Brain pericyte (primary cell): ENCODE measurements around the gene EPHA1.
"Not testable (repeated sequence)": the region's sequence is repeated elsewhere in the genome, so short reads cannot be mapped to it uniquely, and the experiment has no call there.

Experiments
- DNase-seq: peaks from one replicate; pipeline ENCODE4 v3.0.0-alpha.2; 2012; ENCODE audit warnings: low read depth, low spot score

Gene EPHA1

DNA sequence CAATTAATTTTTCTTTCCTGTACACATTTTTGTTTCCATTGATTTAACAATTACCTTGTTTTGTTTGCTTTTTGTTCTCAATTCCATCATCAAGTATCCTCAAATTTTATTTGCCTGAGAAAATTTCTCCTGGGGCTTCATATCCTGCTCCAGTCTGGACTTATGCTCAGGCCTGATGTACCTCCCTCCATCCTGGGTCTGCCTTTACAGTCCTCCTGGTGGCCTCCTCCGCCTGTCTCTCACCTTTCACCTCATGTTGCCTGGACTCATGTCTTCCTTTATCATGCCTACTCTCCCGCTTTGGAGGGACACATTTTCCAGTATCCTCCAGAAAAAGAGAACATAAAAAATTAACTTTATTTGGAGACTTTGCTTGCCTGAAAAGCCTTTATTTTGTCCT is 22.5 kb upstream of the EPHA1 start:
- no peak for DNase-seq

DNA sequence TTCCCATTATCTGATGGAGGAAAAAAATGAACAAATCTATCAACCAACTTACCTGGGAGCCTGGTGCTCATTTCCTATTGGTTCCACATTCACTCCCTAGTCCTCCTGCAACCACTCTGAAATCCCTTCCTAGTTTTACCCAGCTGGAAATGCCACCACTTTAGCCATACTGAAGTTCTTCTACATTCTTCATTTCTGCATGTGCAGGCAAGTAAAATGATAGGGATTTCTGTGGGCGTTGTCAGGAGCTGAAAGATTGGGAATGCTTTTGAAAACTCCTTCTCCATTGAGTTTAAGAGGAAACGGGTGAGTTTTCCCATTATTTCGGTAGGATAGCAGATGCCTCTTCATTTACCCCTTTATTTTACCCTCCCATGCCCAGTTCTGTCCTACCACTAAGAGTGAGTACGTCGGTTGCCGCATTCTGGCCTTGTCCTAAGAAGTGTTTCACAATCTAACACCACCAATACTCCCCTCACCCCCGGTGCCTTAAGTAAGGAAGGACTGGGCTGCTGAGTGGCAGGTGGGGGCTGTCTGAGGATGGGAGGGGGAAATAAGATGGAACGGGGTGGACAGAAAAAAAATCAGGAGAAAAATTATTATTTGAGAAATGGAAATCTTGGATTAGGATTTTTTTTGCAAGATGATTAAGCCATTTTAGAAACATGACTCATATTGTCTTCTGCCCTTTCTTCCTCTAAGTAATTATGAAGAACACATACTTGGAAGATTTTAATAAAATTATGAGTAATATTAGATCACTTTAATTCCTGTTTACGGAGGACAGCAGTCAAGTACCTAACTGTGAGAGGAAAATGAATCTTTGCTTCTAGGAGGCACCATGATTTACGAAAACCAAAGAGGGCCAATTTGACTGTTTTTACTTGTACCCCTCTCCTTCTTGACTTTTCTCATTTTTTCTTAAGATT is 21.4 kb upstream of the EPHA1 start:
- DNase-seq: no peak

DNA sequence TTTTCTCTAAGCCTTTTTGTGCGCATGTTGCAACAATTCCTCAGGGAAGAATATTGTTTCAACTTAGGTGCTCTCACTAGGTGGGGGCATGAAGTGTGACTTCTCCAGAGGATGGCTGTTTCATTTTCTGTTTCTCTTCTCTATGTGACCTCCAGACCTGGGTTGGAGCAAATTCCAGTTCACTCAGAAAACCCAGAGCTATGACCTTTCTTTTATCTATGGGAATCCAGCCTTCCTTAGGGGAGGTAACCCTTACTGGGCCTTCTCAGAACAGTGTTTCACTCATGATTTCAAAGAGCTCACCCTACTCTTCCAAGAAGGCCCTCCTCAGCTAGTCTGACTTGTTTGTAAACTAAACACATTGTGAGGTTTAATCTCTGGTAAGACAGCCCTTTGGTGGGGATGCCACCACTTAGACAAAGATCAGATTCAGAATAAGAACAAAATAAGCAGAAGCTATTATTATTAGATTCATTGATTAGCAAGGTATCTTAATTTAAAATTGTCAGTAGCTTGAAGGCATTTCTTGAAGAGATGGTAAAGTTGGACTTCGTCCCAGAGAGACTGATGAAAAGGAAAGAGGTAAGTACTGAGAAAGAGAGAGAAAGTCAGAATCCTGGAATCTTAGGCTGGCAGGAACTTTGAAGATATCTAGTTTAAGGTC is 18.0 kb upstream of the EPHA1 start:
- DNase-seq: no peak

DNA sequence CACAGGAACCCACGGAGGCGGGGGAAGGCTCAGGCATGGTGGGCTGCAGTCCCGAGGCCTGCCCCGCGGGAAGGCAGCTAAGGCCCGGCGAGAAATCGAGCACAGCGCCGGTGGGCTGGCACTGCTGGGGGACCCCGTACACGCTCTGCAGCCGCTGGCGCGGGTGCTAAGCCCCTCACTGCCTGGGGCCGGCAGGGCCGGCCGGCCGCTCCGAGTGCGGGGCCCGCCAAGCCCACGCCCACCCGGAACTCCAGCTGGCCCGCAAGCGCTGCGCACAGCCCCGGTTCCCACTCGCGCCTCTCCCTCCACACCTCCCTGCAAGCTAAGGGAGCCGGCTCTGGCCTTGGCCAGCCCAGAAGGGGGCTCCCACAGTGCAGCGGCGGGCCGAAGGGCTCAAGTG is 15.8 kb upstream of the EPHA1 start:
- DNase-seq: not testable (repeated sequence)

DNA sequence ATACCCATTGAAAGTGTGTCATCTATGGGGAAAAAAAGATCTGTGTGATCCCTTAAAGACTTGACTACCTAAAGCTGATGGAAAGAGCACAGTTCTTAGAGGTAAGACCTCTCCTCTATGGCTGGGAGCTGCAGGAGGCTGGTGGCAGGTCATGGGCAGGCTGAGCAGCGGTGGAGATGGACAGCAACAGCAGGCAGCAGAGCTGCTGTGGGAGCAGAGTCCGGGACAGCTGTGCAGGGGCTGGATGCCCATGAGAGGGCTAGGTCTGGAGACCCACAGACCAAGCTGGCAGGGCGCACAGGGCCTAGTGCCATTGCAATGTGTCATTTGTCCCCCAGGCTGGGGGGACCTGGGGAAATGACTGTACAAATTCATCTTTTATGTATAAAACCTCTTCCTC is 13.4 kb upstream of the EPHA1 start:
- DNase-seq: no peak

DNA sequence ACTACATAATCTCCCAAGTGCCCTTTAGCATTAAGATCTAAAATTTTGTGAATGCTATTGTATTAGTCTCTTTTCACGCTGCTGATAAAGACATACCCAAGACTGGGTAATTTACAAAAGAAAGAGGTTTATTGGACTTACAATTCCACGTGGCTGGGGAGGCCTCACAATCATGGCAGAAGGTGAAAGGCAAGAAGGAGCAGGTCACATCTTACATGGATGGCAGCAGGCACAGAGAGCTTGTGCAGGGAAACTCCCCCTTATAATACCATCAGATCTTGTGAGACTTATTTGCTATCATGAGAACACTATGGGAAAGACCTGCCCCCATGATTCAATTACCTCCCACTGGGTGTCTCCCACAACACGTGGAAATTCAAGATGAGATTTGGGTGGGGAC is 12.0 kb upstream of the EPHA1 start:
- DNase-seq: not testable (repeated sequence)

DNA sequence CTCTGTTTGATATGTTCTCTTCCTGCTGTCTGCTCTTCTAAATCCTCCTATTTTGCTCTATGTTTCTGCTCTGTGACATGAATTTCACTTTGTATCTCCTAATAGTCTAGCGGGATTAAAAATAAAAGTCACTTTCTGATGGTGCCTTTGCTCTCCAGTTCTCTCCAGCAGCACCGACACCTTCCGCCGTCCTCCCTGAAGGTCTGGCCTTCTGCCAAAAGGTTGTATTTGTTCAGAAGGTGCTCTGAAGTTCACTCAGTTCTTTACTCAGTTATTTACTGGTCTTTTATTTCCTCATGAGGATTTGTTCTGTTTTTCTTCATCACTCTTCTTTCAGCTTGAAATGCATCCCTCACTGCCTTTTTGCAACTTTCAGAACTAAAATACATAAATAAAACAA is 11.2 kb upstream of the EPHA1 start:
- DNase-seq: no peak

DNA sequence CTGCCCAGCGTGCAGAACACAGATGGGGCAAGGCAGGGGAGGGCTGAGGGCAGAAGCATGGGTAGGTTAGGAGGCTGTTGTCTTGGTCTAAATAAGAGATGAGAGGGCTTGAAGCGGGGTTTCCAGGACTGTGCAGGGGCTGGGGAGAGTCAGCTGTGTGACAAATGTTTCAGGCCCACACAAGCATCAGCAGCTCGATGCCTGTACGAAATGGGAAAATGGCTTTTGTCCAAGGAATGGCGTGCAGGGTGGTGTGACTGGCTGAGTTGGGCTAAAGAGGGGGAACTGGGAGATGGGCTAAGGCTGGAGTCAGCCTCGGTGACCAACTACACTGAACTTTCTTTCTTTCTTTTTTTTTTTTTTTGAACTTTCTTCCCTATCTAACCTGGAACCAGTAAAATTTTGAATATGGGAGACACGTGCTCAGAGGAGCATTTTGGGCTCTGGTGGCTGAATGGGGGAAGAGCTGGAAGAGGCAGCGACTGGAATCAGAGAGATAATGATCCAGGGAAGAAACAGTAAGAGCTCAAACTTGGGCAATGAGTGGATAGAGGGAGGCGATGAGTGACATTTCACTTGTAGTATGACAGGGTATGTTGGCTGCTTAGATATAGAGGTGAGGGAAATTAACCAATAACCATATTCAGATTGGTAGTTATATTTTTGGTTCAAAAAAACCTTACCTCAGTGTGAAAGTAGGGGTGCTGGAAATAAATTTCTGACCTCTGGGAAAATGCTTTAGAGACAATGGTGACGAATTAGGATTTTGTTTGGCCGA is 10.2 kb upstream of the EPHA1 start:
- no peak for DNase-seq

DNA sequence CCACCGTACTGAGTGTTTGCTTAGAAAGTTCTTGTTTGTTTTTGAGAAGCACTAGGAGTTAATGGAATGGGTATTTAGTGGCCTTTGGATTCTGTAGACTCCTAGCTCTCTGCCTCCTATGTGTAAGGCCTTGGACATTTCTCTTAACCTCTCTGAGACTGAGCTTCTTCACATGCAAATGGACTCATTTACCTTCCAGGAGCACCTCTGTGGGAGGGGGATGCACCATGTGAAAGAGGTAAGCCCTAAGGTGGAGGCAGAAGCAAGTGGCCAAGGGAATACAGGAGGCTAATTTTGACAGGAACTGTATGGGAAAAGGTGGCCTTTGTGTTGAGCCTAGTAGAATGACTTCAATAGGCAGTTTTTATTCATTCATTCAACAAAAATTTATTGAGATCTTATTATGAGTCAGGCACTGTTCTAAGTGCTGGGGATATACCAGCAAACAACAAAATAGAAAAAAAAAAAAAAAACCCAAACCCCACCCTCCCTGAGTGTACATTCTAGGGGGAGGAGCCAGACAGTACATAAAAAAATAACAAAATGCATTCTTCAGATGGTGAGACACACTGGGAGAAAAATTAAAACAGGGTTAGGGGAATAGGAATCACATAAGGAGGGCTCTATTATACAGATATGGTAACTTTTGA is 9.2 kb upstream of the EPHA1 start:
- no peak for DNase-seq

DNA sequence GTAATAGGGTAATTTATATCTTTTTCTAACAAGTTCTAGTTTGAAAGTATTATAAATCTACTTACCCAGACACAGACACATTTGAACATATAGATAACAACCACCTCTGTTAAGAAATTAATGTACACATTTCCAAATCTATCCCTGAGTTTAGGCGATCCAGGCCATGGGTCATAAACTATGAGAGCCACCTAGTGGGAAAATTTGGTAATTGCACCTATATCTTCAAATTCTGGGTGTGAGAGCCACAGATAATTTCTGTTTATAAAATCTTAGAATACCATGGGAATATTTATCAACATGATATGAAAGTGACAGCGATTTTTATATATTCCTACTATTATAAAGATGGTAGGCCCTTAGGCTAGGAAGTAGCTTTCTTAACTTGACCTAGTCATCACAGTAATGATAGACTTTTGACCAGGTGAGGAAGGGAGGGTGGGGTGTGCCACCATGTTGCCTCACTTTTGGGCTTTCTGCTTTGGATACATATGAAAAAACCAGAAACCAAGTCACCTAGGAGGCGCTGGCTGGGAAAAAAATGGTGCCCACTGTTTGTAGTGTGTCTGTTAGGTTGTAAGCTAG is 8.0 kb upstream of the EPHA1 start:
- no peak for DNase-seq

DNA sequence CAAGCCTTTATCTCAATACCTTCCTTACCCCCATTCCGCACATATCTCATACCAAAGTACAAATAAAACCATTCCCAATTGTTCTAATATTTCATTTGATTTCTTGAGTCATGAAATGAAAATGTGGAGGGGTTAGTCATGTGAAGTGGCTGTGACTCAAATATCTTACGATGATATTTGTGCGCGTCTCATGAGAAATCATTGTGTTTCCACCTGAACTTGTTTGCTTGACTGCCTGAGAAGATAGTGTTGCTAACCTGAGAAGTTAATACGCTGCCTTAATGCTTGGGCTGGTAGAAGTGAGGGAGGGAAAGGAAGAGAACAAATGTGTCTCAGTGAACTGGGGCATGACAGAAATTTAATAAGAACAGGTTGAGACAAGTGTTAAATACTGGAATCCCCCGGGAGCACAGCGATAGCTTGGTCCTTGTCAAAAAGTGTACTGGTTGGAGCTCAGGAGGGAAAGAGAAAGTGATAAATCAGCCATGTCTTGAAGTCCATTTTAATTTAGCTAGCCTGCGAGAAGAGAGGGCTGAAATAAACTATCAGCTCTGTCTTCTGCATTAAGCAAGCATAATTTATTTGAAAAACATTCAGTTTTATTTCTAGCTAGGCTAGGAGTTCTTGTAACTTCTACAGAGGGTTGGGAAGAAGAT is 7.2 kb upstream of the EPHA1 start:
- DNase-seq: no peak

DNA sequence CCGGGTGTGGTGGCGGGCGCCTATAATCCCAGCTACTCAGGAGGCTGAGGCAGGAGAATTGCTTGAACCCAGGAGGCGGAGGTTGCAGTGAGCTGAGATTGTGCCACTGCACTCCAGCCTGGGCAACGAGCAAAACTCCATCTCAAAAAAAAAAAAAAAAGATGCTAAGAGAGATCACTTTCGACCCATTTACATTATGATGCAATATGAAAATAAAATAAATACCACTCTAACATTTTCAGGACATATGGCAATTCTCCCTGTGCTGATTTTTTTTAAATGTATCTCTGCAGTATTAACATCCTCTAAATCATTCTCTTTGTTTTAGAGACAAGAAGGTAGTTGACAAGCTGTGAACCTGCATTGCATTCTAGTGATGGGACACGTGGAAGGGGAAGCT is 6.6 kb upstream of the EPHA1 start:
- DNase-seq: not testable (repeated sequence)

DNA sequence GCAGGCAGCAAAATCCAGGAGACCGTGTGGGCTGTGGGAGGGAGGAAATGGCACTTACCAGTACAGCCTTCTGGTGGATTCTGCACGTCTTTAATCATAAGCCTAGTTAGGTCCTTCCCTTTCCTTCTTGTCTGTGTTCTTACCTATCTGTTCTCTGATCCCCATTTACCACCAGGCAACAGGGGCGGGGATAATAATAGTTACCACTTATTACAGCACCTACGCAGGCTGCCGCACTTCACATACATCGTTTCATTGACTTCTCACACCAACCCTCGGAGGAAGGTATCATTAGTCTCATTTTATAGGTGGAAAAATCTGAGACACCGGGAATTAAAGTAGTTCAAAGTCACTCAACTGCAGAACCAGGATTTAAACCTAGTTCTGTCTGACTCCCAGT is 4.5 kb upstream of the EPHA1 start:
- no peak for DNase-seq

DNA sequence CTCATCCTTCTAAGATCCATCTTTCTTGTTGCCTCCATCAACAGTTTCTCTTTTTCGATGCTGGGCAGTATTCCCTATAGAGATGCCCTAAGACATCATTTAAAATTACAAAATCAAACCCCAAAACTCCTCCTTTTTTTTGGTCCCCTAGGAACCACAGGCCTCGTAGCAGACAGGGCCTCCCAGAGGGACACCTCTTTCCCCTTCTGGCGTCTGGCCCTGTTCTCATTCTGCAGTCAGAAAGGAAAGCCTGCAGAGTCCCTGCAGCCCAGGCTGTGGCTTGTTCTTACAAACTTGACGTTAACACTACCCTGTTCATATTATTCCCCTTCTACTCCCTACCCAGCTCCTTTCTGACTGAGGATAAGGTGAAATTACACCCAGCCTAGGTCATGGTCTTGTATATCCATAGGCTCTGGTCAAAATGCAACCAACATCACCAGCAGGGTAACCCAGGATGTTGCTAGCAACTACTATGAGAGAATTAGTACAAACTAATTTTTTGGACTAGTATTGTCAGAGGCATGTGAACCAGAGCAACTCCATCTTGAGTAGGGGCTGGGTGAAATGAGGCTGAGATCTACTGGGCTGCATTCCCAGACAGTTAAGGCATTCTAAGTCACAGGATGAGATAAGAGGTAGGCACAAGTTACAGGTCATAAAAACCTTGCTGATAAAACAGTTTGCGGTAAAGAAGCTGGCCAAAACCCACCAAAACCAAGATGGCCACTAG is 3.5 kb upstream of the EPHA1 start:
- DNase-seq: no peak

DNA sequence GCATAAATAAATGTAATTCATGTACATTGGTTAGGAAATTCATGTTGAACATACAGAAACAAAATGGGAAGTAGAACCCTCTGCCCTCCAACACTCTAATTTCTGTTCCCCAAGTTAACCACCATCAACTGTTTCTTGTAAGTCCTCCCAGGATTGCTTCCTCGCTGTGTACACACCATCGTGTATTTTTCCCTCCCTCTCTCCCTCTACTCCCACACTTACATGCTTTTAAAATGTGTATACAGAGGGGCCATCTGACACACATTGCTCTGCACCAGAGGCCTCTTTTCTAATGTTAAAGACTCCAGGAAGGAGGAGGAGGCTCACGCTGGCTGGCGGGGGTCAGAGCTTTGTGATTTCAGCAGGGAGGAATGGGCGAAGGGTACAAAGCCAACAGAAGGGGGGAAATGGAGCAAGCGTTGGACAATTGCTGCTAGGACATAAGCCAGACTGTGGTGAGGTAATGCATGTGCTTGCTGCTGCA is 1.9 kb upstream of the EPHA1 start:
- DNase-seq: no peak

DNA sequence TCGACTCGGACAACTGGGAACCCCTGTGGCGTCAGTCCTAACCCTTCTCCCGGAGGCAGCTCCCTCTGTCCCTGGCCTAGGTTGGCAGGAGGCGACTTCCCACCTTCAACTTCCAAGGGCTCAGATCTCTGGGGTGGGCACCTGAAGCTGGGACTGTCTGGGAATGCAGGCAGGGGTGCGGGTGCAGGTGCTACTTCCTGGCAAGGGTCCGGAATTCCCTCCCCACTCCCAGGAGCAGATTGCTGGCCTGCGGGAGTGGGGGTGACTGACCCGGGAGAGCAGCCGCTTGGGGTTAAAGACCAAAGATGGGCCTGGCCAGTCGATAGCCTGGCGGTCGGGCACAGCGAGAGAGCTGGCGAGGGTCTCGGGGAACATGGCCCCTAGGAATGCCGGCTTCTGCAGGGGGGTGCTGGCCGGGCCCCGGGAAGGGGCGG is 387 bp downstream of the EPHA1 start:
- no peak for DNase-seq

DNA sequence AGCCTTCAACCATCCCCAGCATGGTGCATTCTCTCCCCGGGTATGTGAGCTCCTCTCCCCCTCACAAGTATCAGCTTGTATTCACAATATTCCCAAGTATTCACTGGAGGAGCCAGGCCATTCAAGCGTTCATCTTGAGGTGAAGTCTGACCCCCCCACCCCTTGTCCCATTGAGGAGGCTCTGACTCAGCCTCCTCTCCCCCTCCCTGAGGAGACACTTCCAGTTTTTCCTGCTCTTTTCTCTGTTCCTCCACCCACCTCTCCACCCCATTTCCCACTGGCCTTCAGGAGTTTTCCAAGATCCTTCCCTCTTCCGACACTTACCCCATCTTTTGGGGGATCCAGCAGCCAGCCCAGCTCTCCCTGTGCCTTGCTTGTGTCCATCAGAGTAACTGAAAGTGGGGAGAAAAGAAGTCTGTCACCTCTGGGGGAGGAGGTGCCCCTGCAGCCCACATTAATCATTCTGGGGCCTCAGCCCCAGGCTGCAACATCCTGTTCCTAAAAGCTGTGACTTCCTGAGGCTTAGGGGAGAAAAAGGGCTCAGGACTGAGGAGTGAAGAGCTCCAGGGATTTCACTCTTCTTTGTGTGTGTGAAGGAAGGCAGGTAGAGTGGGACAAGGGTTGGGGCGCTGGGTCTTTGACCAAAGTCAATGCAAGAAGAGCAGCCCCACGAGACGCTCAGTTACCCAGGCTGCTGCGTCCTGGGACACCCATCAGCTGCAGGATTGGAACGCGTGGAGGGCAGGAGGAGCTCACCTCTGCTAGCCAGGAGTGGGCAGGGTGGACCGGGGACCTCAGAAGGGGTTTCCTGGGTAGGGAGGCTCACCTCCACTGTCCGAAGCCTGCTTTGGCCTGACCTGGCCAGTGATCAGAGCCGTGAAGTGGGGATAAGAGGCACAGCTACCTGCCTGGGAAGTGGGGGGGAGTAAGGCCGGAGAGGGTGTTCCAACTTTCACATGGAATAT is 1.1 kb downstream of the EPHA1 start:
- DNase-seq: no peak

DNA sequence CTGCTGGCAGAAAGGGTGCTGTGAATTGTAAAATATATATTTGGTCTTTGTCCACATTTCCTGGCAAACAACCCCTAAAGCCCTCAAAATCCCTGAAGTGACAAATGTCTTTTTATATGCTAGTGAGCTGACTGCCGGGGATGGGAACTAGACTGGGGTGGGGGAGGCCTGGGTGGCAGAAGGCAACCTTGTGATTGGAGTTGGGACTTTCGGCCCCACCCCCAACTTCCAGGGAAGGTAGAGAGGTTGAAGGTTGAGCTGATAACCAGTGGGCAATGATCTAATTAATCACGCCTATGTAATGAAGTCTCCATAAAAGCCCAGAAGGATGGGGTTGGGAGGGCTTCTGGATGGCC is 2.7 kb downstream of the EPHA1 start:
- no peak for DNase-seq
